GM23338 (cell line): ENCODE results near the gene FAM20C.

Source experiments
- CTCF ChIP-seq, 2 experiments: fragments of 200-600 bp in 1 of 2; sonication (generic) in 1 of 2; conservative IDR thresholded peaks; 2 replicates each; pipeline versions ENCODE4 v1.5.1 to v1.6.1; 2016 to 2017; ENCODE audit warnings: antibody characterized with exemption in 2 of 2, low read depth in 2 of 2, mild to moderate bottlenecking in 2 of 2, moderate library complexity in 1 of 2
- EZH2phosphoT487 ChIP-seq: fragments of 200-600 bp; sonication (generic); IDR thresholded peaks from one replicate; pipeline ENCODE4 v1.8.1; 2018; ENCODE audit warnings: antibody characterized with exemption; ENCODE audit not compliant: unreplicated experiment
- JUNB ChIP-seq: IDR thresholded peaks from one replicate; pipeline ENCODE4 v1.6.1; 2016; ENCODE audit warnings: antibody characterized with exemption; ENCODE audit not compliant: unreplicated experiment
- POLR2AphosphoS5 ChIP-seq: IDR thresholded peaks from 2 replicates; pipeline ENCODE4 v1.6.1; 2016; ENCODE audit warnings: antibody characterized with exemption, low read depth
- REST ChIP-seq: IDR thresholded peaks from one replicate; pipeline ENCODE4 v1.6.1; 2018; ENCODE audit warnings: antibody characterized with exemption; ENCODE audit not compliant: unreplicated experiment

- no peak for TF ChIP-seq EZH2phosphoT487
- TF ChIP-seq REST, result no peak
- TF ChIP-seq CTCF (conservative IDR thresholded peaks at IDR 0.05; ENCODE audit: low read depth in 2 of 2), result no peak
- TF ChIP-seq POLR2AphosphoS5, result no peak
- TF ChIP-seq JUNB, result no peak
Observed at GRCh38 chr7:163298-163695, 29.1 kb upstream of the FAM20C start.
